DMS 273 treated with DMSO at 0.1 percent for 48 hours (cell line): Measurements from ENCODE around the gene RNF149.

ENCODE experiments used
- DNase-seq: peaks from one replicate; lab custom pipeline; 2025; lab: John Stamatoyannopoulos, UW

The RNF149 gene

DNA sequence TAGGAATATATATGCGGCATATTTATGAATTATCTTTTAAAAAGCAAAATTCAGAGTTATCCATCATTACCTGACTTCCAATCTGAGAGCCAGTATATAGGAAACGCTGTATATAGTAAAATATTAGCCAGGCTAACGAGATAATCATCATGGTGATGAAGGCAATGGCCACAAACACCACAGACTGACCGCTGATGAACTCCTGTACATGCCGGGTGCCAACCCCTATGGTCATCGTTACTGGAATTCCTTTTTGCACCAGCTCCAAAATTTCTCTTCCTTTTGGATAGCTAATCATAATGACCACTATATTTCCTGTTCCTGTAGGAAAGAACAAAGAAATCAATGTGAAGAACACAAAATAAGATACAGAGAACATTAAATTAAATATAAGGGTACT is 13.6 kb downstream of the RNF149 start:
- DNase-seq, result no peak

- DNase-seq, result no peak
Observed at GRCh38 chr2:101293544-101293943, 15.0 kb downstream of the RNF149 start.

- DNase-seq, result no peak
Observed at GRCh38 chr2:101291973-101292372, 16.5 kb downstream of the RNF149 start.

DNA sequence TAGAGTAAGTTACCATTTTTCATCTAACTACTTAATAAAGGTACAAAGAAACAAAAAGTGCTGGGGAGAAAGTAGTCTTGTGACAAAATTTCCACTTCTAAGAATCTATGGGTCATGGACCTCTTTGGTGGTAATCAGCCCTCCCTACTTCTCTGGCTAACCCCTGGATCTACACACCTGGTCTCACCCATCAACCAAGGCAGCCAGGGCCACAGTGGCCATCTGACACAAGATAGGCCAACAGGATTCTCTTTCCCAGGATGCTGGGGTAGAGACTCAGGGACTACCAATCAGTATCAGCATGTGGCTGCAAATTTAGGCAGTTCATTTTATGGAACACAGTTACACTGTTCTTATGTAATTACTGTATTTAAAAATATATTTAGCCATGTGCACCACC is 17.8 kb downstream of the RNF149 start:
- DNase-seq, result no peak

GRCh38 chr2:101287303-101287702 is 21.2 kb downstream of the RNF149 start:
- DNase-seq, result no peak

DNA sequence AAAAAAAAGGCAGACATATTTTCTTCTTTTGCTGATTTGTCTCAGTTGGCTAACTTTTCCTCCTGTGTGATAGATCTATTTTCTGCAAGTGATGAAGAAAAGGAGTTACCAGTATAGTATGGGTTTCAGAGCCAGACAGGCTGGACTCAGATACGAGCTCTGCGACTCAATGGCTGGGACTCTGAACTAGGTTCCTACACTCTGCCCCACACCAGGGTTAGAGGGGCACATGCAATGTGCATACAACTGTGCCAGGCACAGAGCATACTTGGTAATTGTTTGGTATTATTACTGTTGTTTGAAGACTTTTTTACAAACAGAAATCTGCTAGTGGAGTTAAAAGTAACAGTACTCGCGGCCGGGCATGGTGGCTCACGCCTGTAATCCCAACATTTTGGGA is 21.8 kb downstream of the RNF149 start:
- no peak for DNase-seq

- no peak for DNase-seq
Observed at GRCh38 chr2:101282980-101283379, 25.5 kb downstream of the RNF149 start.

DNA sequence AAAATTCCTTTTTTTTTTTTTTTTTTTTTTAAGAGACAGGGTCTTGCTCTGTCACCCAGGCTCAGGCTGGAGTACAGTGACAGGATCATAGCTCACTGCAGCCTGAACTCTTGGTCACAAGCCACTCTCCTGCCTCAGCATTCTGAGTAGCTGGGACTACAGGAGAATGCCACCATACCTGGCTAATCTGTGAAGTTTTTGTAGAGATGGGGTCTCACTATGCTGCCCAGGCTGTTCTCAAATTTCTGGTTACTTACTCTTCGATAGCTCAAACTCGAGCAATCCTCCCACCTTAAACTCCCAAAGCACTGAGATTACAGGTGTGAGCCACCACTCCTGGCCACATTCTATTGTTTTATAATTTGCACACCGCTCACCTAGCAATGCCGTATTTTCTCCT is 27.0 kb downstream of the RNF149 start:
- no peak for DNase-seq

- DNase-seq, result no peak
Observed at GRCh38 chr2:101278925-101279324, 29.6 kb downstream of the RNF149 start.

DNA sequence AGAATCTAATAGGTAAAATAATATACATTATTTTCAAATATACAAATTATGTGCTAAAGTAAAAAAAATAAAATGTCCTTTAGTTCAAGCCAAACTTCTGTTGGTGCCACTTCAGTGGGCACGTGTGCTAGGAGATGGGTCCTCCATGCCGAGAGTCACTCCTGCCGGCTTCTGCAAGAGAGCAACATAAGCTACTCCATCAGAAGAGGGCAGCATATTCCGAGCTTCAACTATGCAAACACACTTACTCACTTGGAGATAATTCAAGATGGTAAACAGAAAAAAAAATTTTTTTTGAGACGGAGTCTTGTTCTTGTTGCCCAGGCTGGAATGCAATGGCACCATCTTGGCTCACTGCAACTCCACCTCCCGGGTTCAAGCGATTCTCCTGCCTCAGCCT is 31.4 kb downstream of the RNF149 start:
- DNase-seq, result no peak

GRCh38 chr2:101274142-101274541 is 34.4 kb downstream of the RNF149 start:
- DNase-seq, result no peak

GRCh38 chr2:101273056-101273455 is 35.4 kb downstream of the RNF149 start:
- no peak for DNase-seq

DNA sequence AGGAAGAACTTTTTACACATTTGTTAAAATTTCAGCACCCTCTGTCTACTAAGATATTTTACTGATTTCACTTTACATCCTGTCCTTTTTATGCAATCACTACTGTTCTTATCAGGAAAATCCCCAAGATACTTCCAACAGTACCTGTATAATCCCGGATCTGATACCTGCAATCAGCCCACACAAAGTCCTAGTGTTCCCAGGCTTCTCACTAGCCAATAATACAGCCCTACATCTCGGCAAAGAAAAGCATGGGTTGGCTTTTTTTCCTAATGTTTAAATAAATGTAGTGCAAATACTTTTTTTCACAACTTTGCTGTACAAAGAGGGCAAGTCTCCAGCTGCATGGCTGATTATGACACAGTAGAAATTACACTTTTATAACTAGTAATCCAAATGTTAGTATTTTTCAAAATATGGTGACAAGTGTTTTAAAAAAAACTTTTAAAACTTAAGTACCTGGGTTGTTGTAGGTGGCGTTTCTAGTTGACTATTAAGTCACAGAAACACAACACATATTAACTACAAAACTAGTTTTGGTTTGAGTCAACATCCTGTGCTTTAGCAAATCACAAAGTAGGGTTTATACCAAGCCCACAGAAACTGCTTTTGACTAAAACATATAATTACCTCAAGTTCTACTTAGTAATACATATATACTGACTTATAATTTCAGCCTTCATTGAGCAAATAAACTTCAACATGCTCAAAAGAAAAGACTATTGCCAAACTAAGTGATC is 36.3 kb downstream of the RNF149 start:
- no peak for DNase-seq

DNA sequence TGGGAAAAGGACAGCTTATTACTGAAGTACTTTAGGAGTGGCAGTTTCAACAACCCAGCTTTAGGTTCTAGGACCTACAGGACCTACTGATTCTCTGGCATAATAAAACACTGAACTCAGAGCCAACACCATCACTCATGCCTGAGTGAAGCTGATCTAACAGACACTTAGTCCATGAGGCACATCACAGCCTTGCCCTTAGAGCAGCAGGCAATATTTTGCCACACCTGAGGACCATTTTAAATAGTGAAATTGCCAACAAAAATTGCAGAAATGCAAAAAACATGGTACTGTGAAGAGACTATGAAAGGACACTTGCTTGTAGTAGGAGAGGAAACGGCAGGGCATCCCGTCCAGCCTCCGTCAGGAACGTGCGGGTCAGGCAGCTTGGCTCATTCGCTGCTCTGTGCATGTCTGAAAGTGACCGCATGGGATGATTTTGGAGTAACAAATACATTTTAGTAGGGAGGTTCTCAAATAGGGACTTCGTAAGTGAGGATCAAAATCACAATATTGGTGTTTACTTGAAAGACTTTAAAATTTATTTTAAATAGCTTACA is 37.7 kb downstream of the RNF149 start:
- DNase-seq, result no peak

- DNase-seq, result no peak
Observed at GRCh38 chr2:101267671-101268656, 40.5 kb downstream of the RNF149 start.

DNA sequence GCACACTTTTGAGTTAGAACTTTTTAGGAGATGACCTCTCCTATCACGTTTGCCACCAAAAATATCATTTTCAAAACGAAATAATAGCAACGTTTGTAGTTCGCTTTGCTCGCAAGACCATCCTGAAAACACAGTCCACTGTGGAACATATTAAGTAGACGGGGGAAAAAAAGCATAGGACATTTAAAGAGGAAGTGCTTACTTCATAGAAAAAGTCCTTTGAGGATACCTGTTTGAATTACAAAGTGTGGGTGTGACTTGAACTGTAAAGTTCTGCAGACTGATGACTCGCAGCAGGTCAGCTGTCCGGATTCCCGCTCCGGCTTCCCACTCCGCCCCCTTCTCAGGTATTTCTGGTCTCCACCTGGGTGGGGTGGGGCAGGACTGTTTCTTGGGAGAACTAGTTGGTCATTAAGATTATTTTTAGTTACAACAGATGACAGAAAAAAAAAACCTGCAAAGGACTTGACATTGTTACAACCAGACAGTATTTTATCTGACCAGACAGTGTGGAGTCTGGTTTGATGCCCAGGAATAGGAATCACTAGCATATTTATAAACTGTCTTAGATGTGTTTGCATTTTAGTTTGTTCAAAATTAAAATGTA is 42.5 kb downstream of the RNF149 start:
- no peak for DNase-seq

GRCh38 chr2:101264360-101264939 is 44.1 kb downstream of the RNF149 start:
- no peak for DNase-seq

- DNase-seq, result no peak
Observed at GRCh38 chr2:101263377-101263800, 45.1 kb downstream of the RNF149 start.

GRCh38 chr2:101262142-101262541 is 46.4 kb downstream of the RNF149 start:
- no peak for DNase-seq

GRCh38 chr2:101258804-101259203 is 49.7 kb downstream of the RNF149 start:
- DNase-seq, result no peak

DNA sequence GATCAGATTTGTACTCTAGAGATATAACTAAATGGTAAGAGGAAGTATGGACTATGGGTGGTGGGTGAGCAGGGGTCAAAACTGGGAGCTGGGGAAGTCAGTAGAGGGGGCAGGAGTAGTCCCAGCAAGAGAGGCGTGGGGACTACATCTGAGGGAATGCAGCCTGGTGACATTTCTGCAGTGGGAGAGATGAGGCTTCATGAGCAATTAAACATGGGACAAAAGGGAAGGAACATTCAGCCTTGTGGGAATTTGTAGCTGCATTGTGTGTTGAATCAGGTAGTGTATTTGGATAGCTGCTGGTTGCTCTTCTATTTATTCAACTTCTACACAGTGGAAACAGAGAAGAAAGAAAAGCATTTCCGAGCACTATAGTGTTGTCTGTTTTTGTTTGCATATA is 52.2 kb downstream of the RNF149 start:
- no peak for DNase-seq

- DNase-seq, result no peak
Observed at GRCh38 chr2:101255501-101255900, 53.0 kb downstream of the RNF149 start.
